HG02798 (cell line): ENCODE data around the gene MZT2A.
"Not testable (repeated sequence)": the region's sequence is repeated elsewhere in the genome, so short reads cannot be mapped to it uniquely, and the experiment has no call there.

Experiments
- ATAC-seq: cut with Tn5 transposase; IDR thresholded peaks from one replicate; pipeline ENCODE4 v1.9.1; 2021; ENCODE audit warnings: mild to moderate bottlenecking; ENCODE audit not compliant: unreplicated experiment, poor library complexity

Gene MZT2A

GRCh38 chr2:131471624-131472023 is 20.6 kb downstream of the MZT2A start:
- ATAC-seq = not testable (repeated sequence)

- not testable (repeated sequence) for ATAC-seq
Observed at GRCh38 chr2:131470944-131471343, 21.3 kb downstream of the MZT2A start.

- ATAC-seq = not testable (repeated sequence)
Observed at GRCh38 chr2:131467722-131468121, 24.5 kb downstream of the MZT2A start.

GRCh38 chr2:131454914-131455313 is 37.3 kb downstream of the MZT2A start:
- ATAC-seq = not testable (repeated sequence)

GRCh38 chr2:131451265-131451949 is 40.8 kb downstream of the MZT2A start:
- peak; percentile 94 for ATAC-seq

GRCh38 chr2:131447981-131448380 is 44.2 kb downstream of the MZT2A start:
- not testable (repeated sequence) for ATAC-seq

- no peak for ATAC-seq
Observed at GRCh38 chr2:131445896-131446295, 46.3 kb downstream of the MZT2A start.

- not testable (repeated sequence) for ATAC-seq
Observed at GRCh38 chr2:131445515-131445797, 46.7 kb downstream of the MZT2A start.

- ATAC-seq = not testable (repeated sequence)
Observed at GRCh38 chr2:131444736-131445514, 47.3 kb downstream of the MZT2A start.

GRCh38 chr2:131440742-131441468 is 51.3 kb downstream of the MZT2A start:
- peak; percentile 86 for ATAC-seq
